Panc1 (cell line): ENCODE data around the gene MYCBP2.

Experiments used
- POLR2AphosphoS5 ChIP-seq: IDR thresholded peaks from 2 replicates; pipeline ENCODE4 v1.6.1; 2012; ENCODE audit warnings: mild to moderate bottlenecking, low read depth, low read length, moderate library complexity
- SIN3A ChIP-seq: IDR thresholded peaks from 2 replicates; pipeline ENCODE4 v1.6.1; 2012; ENCODE audit warnings: low read depth, mild to moderate bottlenecking, low read length, moderate library complexity, borderline replicate concordance; ENCODE audit not compliant: insufficient read depth
- TF ChIP-seq, protein P1 (sequence below): fragments of 450-650 bp; IDR thresholded peaks from 2 replicates; pipeline ENCODE4 v1.5.1; 2017; ENCODE audit warnings: mild to moderate bottlenecking

GRCh38 chr13:77002590-77003190 lies 324.2 kb downstream of the MYCBP2 start:
- TF ChIP-seq, protein P1, sequence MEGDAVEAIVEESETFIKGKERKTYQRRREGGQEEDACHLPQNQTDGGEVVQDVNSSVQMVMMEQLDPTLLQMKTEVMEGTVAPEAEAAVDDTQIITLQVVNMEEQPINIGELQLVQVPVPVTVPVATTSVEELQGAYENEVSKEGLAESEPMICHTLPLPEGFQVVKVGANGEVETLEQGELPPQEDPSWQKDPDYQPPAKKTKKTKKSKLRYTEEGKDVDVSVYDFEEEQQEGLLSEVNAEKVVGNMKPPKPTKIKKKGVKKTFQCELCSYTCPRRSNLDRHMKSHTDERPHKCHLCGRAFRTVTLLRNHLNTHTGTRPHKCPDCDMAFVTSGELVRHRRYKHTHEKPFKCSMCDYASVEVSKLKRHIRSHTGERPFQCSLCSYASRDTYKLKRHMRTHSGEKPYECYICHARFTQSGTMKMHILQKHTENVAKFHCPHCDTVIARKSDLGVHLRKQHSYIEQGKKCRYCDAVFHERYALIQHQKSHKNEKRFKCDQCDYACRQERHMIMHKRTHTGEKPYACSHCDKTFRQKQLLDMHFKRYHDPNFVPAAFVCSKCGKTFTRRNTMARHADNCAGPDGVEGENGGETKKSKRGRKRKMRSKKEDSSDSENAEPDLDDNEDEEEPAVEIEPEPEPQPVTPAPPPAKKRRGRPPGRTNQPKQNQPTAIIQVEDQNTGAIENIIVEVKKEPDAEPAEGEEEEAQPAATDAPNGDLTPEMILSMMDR = peak; percentile 68; the same call in 1 of the 2 replicates
- TF ChIP-seq SIN3A = no peak
- no peak for TF ChIP-seq POLR2AphosphoS5
